IPS-18c (cell line): ENCODE measurements around the gene CD200R1L.

ENCODE experiments used
- H3K4me3 ChIP-seq: 2 replicates; pipeline ENCODE4 v1.7.0; 2013; ENCODE audit warnings: low read depth, mild to moderate bottlenecking, low read length, moderate library complexity; ENCODE audit not compliant: insufficient read depth
- H3K9me3 ChIP-seq: one replicate; pipeline ENCODE4 v1.6.1; 2013; ENCODE audit warnings: mild to moderate bottlenecking, low read length, moderate library complexity; ENCODE audit not compliant: control insufficient read depth, insufficient read depth

CD200R1L gene

DNA sequence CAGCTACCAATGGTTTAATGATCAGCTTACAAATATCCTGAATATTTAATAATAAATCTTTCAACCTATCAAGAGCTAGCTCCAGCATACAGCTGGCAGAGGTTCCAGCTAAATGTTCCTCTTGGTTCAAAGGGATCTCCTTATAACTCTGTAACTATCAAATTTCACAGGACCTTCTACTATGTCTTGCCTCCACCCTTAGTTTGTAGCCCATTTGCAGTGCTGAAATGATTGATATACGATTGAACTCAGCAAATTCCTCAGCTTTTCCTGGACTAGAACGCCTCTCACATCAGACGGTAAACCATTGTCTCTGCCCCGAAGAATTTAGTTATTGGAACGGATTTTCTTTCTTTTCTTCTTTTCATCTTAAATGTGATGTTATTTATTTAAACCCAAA, 41.5 kb downstream of the CD200R1L start:
- Histone ChIP-seq H3K4me3 (no peak overlapping the region), H3K9me3 (no peaks in the 10 kb centered on the region)

DNA sequence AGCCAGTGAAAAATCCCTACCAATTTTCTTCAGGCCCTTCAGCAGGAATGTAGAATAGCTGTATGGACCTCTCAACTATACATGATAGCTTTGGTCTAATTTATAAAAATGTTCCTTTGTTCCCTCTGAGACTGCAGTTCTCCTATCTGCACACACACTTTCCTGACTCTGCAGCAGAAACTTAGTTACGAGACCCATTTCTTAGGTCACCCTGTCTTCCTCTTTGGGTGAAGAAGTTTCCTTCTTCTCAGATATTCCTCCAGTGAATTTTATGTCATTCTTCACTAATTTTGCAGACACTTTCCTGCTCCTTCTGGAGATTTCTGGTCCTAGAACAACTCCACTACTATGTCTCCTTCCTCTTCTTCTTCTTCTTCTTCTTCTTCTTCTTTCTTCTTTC, 42.6 kb downstream of the CD200R1L start:
- H3K9me3 ChIP-seq = no peaks in the 10 kb centered on the region
- no peak overlapping the region for H3K4me3 ChIP-seq

DNA sequence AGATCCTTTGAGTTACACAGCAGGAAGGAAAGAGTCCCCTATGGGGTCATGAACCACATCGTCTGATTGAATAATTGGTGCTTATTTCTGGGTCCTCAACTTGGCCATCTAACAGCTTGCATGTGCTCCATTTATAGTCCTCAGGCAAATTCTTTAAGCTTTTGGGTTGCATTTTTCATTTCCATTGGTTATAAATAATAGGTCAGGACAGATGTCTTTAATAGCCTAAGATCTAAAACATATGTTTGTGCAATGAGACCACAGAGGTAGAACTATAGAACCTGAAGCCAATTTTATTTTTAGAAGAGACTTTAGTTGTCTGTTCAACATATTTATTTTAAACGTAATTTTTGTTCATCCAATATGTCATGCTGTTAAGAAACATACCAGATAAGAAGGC, 43.2 kb downstream of the CD200R1L start:
- Histone ChIP-seq H3K4me3 (no peak overlapping the region), H3K9me3 (no peaks in the 10 kb centered on the region)

DNA sequence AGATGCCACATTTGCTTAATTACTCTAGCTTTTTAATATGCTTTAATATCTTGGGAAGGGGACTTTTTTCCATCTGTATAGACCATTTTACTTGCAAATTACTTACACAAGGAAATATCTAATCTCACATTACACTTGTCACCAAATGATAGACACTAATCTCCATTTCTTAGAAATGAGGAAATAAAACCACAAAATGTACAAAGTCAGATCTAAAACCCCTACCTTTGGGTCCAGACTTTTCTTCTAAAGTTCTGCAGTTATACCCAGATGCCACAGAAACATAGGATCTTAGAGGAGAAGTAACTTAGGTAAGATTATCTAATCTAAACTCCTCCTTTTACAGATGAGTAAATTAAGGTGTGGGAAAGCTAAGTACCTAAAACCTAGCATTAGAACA, 44.3 kb downstream of the CD200R1L start:
- Histone ChIP-seq H3K4me3 (no peak overlapping the region), H3K9me3 (no peaks in the 10 kb centered on the region)

DNA sequence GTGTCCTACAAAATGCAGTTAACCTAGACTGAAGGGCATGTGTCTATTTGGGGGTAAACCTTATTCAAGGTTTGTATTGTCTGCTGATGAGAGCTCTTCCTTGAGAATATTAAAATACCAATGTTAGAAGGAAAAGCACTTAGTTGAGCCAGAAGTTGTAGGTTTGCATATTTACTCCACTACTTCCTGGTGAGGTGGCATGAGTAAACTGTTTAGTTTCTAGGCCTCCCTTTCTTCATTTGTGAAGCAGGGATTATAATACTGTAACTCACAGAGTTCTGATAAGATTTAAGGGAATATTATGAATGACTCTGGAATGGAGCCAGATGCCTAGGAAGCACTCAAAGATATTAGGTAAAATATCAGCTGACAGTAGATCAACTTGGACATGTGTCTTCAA, 46.7 kb downstream of the CD200R1L start:
- Histone ChIP-seq H3K9me3 (no peaks in the 10 kb centered on the region), H3K4me3 (no peak overlapping the region)

DNA sequence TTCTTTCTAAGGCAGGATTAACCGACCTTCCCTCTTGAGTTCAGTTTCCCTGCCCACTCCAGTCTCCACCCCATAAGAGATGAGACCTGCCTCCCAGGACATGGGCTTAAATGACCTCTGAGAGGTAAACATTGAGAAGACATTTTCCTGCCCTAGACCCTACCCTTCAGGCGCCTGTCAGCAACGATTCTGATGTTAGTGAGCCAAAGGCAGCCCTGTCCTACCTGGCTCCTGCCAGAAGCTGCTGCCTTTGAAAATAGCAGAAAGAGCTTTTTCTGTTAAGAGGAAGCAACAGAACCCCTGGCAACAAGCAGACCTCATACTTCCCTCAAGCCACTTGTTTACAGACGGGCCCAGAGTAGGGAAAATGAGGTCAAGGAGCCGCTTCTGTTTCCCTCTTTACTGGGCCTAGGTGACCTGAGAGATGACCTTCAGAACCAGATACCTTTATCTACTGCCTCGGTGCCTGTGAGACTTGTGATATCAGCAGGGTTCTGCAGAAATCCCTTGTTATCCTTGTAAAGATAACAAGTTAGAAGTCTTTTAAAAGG, 52.0 kb downstream of the CD200R1L start:
- Histone ChIP-seq H3K9me3 (no peaks in the 10 kb centered on the region), H3K4me3 (no peak overlapping the region)

DNA sequence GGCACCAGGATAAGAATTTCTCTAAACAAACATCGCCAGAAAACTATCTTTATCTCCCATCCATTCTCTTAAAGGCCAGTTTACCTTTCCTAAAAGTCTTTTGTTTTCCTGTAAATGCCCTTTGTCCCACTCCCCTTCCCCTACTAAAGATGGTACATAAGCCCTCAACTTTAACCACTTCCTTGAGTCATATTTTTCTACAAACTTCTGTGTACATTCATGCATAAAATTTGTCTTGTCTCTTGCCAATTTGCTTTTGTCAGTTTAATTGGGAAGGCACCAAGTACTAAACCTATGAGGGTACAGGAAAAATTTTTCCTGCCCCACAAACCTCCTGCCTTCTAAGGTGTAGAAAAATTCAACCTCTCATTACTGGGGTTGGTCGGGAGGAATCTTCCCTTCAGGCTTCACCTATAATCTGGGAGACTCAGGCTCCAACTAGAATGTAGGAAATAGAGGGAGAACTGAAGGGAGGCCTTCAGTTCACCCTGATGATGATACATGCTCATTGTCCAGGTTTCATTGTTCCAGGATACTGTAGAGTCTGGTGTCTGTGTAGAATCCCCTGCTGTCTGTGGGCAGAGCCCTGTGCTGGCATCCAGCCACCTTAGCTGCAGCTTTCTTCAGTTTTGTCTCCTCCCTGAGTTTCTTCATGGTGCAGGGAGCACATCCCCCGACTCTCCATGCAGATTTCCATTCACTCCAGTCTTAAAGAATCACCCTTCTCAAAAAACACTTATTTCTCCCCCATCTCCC, 53.2 kb downstream of the CD200R1L start:
- no peaks in the 10 kb centered on the region for H3K9me3 ChIP-seq
- no peak overlapping the region for H3K4me3 ChIP-seq

DNA sequence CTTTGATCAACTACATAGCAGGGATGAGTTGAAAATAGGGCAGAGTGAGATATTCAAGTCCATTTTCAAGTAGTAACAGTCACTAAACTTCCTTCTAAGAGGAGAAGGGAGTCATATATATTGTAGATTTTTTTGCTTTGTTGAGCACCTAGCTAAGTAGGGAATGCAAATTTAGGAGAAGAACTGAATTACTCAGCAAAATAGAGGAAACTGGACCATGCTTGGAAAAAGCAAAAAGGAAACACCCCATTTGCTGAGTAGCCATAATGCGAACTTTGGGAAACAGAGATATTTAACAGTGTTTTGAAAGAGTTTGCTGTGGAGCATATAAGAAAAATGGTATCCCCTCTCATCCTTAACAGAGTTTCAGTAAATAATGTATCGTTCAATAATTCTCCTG, 54.9 kb downstream of the CD200R1L start:
- peaks cover 3% of the 10 kb centered on the region for H3K9me3 ChIP-seq

DNA sequence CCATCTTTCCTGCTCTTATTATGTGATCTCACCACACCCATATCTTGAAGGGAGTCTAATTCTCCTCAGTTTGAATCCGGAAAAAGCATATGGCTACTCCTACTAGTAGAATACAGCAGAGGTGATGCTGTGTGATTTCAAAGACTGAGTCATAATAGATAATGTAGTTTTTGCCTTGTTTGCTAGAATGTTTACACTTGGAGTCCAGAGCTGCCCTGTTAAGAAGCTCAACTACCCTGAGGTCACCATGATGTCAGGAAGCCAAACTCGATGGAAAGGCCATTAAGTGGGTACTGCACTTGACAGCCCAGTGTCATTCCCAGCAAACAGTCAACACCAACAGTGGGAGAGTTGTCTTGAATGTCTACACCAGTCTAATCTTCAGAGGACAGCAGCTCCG, 56.9 kb downstream of the CD200R1L start:
- Histone ChIP-seq H3K9me3 (peaks cover 3% of the 10 kb centered on the region), H3K4me3 (no peak overlapping the region)

More for the DNA sequence above, 54.9 kb downstream of the CD200R1L start:
- H3K4me3 ChIP-seq = no peak overlapping the region

DNA sequence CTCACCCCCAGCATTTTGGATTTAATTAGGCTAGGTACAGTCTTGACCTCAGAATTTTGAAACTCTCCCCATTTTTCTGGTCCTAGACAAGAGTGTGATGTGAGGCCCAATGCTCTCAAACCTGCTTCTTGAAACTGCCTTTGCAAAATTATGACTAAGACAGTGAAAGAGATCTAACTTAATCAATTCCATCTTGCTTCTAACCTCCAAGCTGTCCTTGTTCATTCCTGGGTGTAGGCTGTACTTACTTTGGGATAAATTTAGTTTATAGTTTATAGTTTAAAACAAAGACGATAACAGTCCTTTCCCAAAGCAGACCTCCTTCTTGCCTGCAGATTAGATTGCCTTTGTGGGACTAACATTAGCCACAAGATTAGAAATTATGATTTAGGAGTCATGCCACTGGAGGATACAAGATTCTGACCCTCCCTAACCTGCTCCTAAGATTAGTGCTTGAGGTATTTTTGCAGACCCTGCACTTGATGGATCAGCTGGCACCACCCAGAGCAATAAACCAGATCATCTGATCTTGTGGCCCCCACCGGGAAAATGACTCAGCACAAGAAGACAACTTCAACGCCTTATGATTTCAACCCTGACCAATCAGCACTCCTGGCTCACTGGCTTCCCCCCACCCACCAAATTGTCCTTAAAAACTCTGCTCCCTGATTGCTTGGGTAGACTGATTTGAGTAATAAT, 59.6 kb downstream of the CD200R1L start:
- H3K4me3 ChIP-seq = no peak overlapping the region
- peaks cover 3% of the 10 kb centered on the region for H3K9me3 ChIP-seq

DNA sequence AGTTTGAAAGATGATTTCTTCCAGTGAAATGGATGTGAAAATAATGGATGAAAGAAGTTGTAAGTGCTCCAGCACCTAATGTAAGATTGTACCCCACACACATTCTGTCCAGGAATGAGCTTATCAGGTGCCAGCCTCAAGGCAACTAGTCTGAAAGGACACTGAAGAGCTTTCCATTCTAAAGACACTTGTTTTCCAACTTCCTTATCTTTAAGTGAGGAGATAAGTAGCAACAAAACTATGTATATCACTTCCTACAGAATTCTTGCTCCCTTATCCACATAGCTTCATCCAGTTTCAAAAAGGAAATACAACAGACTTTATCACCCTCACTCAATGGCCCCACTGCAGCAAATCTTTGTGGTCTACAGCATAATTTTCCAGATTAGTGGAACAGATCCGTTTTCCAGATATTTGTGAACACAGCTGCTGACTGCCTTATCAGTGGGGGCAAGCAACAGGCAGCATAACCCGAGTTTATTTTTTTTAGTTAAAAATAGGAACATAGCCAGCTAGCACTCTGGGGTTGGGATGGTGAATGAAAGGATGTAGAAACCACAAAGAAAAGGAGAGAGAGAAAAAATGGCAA, 60.6 kb downstream of the CD200R1L start:
- H3K4me3 ChIP-seq = no peak overlapping the region
- peaks cover 3% of the 10 kb centered on the region for H3K9me3 ChIP-seq

DNA sequence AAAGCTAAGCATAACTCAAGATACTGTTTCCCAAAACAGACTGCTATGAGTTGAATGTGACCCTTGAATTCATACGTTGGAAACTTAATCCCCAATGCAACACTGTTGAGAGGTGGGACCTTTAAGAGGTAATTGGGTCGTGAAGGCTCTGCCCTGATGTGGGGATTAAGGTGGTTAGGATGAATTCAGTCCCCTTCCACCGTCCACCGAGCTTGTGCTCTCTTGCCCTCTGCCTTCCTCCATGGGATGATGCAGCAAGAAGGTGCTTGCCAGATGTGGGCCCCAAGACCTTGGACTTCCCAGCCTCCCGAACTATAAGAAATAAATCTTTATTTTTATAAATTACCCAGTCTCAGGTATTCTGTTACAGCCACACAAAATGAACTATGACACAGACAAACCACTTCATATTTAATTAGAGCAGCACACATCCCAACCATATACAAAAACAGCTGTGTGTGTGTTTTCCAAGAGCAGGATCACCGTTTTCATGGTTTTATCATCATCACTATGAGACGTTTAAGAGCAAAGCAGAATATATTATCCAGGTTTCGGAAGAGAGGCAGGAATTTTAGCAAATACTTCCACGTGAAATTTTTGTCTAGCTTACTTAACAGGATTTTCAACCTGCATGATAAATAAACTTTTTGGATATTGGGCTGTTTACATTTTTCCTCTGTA, 61.2 kb downstream of the CD200R1L start:
- H3K9me3 ChIP-seq = peaks cover 3% of the 10 kb centered on the region
- H3K4me3 ChIP-seq = no peak overlapping the region

DNA sequence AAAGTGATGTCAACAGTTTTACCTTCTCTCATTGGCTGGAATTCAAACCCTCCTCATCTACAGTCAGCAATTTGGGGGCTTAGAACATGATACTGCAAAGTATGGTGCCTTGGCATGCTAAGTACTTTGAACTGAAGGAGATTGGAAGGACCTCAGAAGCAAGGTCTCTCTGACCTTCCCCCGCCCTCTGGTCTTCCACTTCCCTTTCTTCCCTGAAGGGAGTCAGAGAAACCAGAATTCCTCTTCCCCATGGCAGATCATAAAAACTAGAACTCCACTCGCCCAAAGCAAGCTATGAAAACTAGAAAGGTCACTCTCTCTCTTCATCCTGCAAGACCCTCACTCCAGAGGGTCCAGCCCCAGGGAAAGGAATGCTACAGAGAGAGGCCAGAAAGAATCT, 64.2 kb downstream of the CD200R1L start:
- H3K9me3 ChIP-seq = peaks cover 2% of the 10 kb centered on the region
- H3K4me3 ChIP-seq = no peak overlapping the region

DNA sequence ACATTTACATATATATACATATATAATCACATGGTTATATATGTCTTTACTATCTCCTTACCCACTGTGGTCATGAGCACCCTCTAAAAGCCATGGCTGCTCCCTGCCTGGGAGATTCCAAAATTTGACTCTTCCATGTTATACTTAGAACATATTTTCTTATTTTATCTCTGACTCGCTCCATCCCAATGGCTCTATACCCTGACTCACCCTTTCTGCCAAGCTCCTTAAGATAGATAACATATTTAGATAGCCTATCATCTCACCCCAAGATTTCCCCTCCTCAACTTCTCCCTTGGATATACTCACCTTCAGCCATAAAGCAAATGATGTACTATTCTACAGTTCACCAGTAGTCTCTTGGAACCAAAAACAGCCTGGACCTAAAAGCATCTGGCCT, 65.1 kb downstream of the CD200R1L start:
- Histone ChIP-seq H3K9me3 (no peaks in the 10 kb centered on the region), H3K4me3 (no peak overlapping the region)

DNA sequence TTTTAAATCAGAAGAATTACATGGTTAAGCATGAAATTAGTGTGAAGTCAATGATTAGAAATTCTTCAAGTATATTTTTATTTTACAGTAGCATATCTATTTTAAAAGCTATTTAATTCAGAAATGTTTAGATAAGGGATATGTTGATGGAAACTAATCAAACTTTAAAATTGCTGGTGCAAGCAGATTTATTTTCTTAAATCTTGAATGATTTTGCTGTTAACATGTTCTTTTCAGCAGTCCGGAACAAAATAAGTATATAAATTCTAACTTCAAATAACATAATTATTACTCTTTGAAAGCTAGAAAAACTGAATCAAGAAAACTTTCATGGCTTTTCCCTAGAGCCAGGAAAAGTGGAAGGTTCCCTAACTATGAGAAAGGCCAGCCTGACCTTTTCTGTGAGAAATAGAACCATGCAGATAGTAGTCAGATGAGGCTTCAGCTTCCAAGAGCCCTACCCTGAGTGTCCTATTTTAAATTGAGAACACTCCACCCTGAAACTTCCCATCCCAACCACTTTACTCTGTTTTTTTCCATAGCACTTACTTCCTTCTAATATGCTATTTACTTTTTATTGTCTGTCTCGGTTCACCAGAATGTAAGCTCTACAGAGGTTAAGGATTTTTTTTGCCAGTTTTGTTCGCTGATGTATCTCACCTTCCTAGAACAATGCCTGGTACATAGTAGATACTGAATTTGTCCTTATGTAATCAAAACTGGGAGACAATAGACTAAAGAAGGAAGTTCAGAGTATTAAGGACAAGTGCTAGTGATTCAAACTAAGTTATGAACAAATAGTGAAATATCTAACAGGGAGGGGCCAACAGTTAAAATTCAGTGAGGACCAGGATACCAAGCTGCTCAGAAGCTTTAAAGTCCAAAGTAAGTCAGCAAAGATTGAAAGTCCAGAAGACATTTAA, 66.8 kb downstream of the CD200R1L start:
- H3K4me3 ChIP-seq = no peak overlapping the region

DNA sequence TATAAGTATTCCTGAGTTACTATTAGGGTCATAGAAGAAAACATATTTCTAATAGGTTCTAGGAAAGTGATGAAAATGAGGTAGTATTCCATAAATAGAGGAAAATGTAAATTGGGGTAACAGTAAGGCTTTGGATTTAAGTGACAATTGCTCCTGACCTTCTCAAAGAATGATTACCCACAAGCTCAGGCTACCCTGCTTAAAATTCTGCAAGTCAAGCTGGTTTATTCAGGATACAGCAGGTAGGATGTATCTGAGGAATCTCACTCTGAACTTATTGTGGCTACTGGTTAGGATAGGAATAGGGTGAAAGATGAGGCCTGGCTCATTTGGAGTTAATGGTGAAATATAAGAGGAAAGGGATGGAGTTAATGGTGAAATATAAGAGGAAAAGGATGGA, 67.7 kb downstream of the CD200R1L start:
- Histone ChIP-seq H3K4me3 (no peak overlapping the region), H3K9me3 (no peaks in the 10 kb centered on the region)

More for the DNA sequence above, 66.8 kb downstream of the CD200R1L start:
- H3K9me3 ChIP-seq = no peaks in the 10 kb centered on the region
